HepG2 (cell line): ENCODE results near the gene MEGF6. TPM values are rescaled to one million over a fixed set of nuclear protein-coding genes. Genes with fewer than 3 reads are reported as not detected.

ENCODE experiments used
- ARID4A ChIP-seq: sonication (generic); formaldehyde crosslinking; IDR thresholded peaks from 2 replicates; pipeline ENCODE4 v1.5.0; 2020; ENCODE audit warnings: mild to moderate bottlenecking, missing genetic modification reagents, borderline replicate concordance
- BCL3 ChIP-seq: sonication (generic); formaldehyde crosslinking; IDR thresholded peaks from 2 replicates; pipeline ENCODE4 v1.5.1; 2020; ENCODE audit warnings: mild to moderate bottlenecking, missing genetic modification reagents, moderate library complexity
- BRD4 ChIP-seq: sonication (generic); formaldehyde crosslinking; IDR thresholded peaks from 2 replicates; pipeline ENCODE4 v1.4.0; 2020; ENCODE audit warnings: missing genetic modification reagents
- GABPB1 ChIP-seq: IDR thresholded peaks from 2 replicates; pipeline ENCODE4 v1.6.1; 2016; ENCODE audit warnings: mild to moderate bottlenecking, missing genetic modification reagents, moderate library complexity, missing compliant biosample characterization
- NRL ChIP-seq: sonication (generic); formaldehyde crosslinking; IDR thresholded peaks from 2 replicates; pipeline ENCODE4 v1.5.0; 2020; ENCODE audit warnings: missing genetic modification reagents, mild to moderate bottlenecking, moderate library complexity, borderline replicate concordance
- RBM39 ChIP-seq: fragments of 200-400 bp; formaldehyde crosslinking; IDR thresholded peaks from one replicate; pipeline ENCODE4 v1.6.1; 2018; ENCODE audit warnings: antibody characterized with exemption, mild to moderate bottlenecking, low read depth, low read length; ENCODE audit not compliant: poor library complexity, severe bottlenecking
- TARDBP ChIP-seq: sonication (generic); formaldehyde crosslinking; IDR thresholded peaks from 2 replicates; pipeline ENCODE4 v1.8.0; 2022; ENCODE audit warnings: mild to moderate bottlenecking, missing genetic modification reagents
- TGIF2 ChIP-seq: IDR thresholded peaks from 2 replicates; pipeline ENCODE4 v1.6.1; 2016; ENCODE audit warnings: control low read depth, missing compliant biosample characterization
- TOPORS ChIP-seq: sonication (generic); formaldehyde crosslinking; IDR thresholded peaks from 2 replicates; pipeline ENCODE4 v1.8.0; 2023; ENCODE audit warnings: mild to moderate bottlenecking, missing genetic modification reagents
- TRIM24 ChIP-seq: sonication (generic); formaldehyde crosslinking; IDR thresholded peaks from 2 replicates; pipeline ENCODE4 v1.8.0; 2022; ENCODE audit warnings: mild to moderate bottlenecking, missing genetic modification reagents
- ZBTB4 ChIP-seq: sonication (generic); formaldehyde crosslinking; IDR thresholded peaks from 2 replicates; pipeline ENCODE4 v1.4.0; 2020; ENCODE audit warnings: missing genetic modification reagents, mild to moderate bottlenecking, borderline replicate concordance
- ZNF230 ChIP-seq: sonication (generic); formaldehyde crosslinking; IDR thresholded peaks from 2 replicates; pipeline ENCODE4 v1.4.0; 2020; ENCODE audit warnings: mild to moderate bottlenecking, missing genetic modification reagents
- ZNF264 ChIP-seq: sonication (generic); formaldehyde crosslinking; IDR thresholded peaks from 2 replicates; pipeline ENCODE4 v1.4.0; 2020; ENCODE audit warnings: missing genetic modification reagents
- ZNF367 ChIP-seq: sonication (generic); formaldehyde crosslinking; IDR thresholded peaks from 2 replicates; pipeline ENCODE4 v1.4.0; 2020; ENCODE audit warnings: missing genetic modification reagents, borderline replicate concordance
- ZNF558 ChIP-seq: sonication (generic); formaldehyde crosslinking; IDR thresholded peaks from 2 replicates; pipeline ENCODE4 v1.9.0; 2022; ENCODE audit warnings: mild to moderate bottlenecking, missing genetic modification reagents, borderline replicate concordance
- ZNF572 ChIP-seq: sonication (generic); formaldehyde crosslinking; IDR thresholded peaks from 2 replicates; pipeline ENCODE4 v1.5.1; 2020; ENCODE audit warnings: mild to moderate bottlenecking, missing genetic modification reagents
- ZNF724P ChIP-seq: sonication (generic); formaldehyde crosslinking; IDR thresholded peaks from 2 replicates; pipeline ENCODE4 v1.8.0; 2022; ENCODE audit warnings: missing genetic modification reagents, borderline replicate concordance
- ZNF784 ChIP-seq: sonication (generic); formaldehyde crosslinking; IDR thresholded peaks from 2 replicates; pipeline ENCODE4 v1.5.1; 2020; ENCODE audit warnings: missing genetic modification reagents, mild to moderate bottlenecking, borderline replicate concordance
- polyA plus RNA-seq, 8 experiments: library from polyadenylated mRNA; depleted of rRNA in 3 of 8; stranded (reverse) in 7 of 8; unstranded in 1 of 8; fragments of >200 nt; fragmentation: Illumina TruSeq in 4 of 8; extraction: Trizol in 4 of 8; gene quantifications; 2 replicates each; pipeline versions ENCODE4 v1.2.1 to v1.2.3, GENCODE V29; 2011 to 2016; ENCODE audit warnings: low read depth in 4 of 8, missing spikeins in 1 of 8, mixed read lengths in 1 of 8; ENCODE audit not compliant: insufficient read depth in 1 of 8
- total RNA-seq, 5 experiments: library from RNA; depleted of rRNA; stranded (reverse); fragments of >200 nt; fragmentation: Illumina TruSeq; extraction: Trizol; gene quantifications; 2 replicates each; pipeline ENCODE4 v1.2.3, GENCODE V29; 2016; ENCODE audit warnings: low read depth in 1 of 5

The MEGF6 gene
- total and polyA plus RNA-seq, 2 of the 13 experiments (the other 11 are each of a cell fraction or from before 2014, with no cell fraction given), result 1.9 TPM

- no peak for TF ChIP-seq ZNF230 (CRISPR knock-in tag)
- 0 out of 2 replicates have a peak, but pooled peaks have one; percentile 0 for TF ChIP-seq TARDBP (CRISPR knock-in tag)
- no peak for TF ChIP-seq RBM39
- TF ChIP-seq TGIF2 (CRISPR knock-in tag), result no peak
- no peak for TF ChIP-seq ZNF558 (CRISPR knock-in tag)
- TF ChIP-seq BCL3 (CRISPR knock-in tag), result peak; percentile 86; the same call in 1 of the 2 replicates
- no peak for TF ChIP-seq ZNF264 (CRISPR knock-in tag)
- TF ChIP-seq ZNF724P (CRISPR knock-in tag), result 0 out of 2 replicates have a peak, but pooled peaks have one; percentile 25
- no peak for TF ChIP-seq TOPORS (CRISPR knock-in tag)
- TF ChIP-seq ZNF367 (CRISPR knock-in tag), result no peak
- no peak for TF ChIP-seq TRIM24 (CRISPR knock-in tag)
- TF ChIP-seq ZNF784 (CRISPR knock-in tag), result 0 out of 2 replicates have a peak, but pooled peaks have one; percentile 33
- TF ChIP-seq ZBTB4 (CRISPR knock-in tag), result no peak
- TF ChIP-seq ARID4A (CRISPR knock-in tag), result 0 out of 2 replicates have a peak, but pooled peaks have one; percentile 11
- TF ChIP-seq GABPB1 (CRISPR knock-in tag), result peak; percentile 6
- no peak for TF ChIP-seq BRD4 (CRISPR knock-in tag)
- TF ChIP-seq ZNF572 (CRISPR knock-in tag), result peak; percentile 12; the same call in 1 of the 2 replicates
- TF ChIP-seq NRL (CRISPR knock-in tag), result peak; percentile 48; the same call in 1 of the 2 replicates
Observed at GRCh38 chr1:3472088-3472850, 139.0 kb downstream of the MEGF6 start (continued).
